ENCODE results near the gene KNDC1.
"Not testable (repeated sequence)": the region's sequence is repeated elsewhere in the genome, so short reads cannot be mapped to it uniquely, and the experiment has no call there.

KNDC1 gene

GRCh38 chr10:133141144-133141957, 18.7 kb upstream of the KNDC1 start:
- DNase-seq (ENCODE audit: low read depth) = no peak

DNA sequence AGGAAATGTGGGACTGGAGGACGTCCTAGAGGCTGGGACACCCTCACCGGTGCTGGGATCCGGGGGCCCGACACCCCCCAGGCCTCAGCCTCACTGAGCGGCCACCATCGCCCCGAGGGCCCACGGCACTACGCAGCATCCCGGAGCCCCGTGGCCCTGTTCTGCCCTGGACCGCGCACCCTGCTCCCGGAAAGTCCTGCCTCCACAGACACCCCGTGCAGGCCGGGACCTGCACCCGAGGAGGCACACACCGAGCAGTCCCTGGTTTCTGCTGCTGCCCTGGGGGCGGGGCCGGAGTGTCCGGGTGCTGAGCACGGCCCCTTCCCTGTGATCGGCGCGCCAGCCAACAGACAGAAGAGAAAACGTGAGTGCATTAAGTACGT, 18.1 kb upstream of the KNDC1 start:
- DNase-seq (ENCODE audit: low read depth) = no peak

DNA sequence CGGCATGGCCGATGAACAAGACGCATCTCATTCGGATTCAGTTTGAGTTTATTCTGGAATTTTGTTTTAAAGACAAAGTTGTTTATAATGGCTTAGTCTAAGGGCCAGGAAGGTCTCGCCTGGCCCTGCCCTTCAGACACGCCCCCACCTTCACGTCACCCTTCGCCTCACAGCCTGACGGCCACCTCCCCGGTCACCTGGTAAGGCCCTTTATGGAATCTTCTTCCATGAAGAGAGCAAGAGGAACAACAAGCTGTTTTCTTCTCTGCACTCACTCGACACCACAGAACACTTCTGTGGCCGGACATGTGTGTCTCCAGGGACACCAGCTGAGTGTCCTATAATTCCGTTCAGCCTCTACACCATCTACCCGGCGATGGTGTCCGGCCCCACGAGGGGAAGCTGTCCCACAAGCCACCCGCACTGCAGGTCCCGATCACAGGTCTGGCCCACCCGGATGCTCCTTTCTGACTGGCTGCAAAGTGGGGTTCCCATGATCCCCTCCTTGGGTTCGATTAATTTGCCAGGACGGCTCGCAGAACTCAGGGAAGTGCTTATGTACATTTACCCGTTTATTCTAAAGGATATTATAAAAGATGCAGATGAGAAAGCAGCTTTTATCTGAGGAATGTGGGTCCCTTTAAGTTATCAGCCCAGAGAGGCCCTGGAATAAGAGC, 17.4 kb upstream of the KNDC1 start:
- DNase-seq (ENCODE audit: low read depth) = no peak

- no peak for DNase-seq (ENCODE audit: low read depth)
Observed at GRCh38 chr10:133143200-133143533, 16.9 kb upstream of the KNDC1 start.

DNA sequence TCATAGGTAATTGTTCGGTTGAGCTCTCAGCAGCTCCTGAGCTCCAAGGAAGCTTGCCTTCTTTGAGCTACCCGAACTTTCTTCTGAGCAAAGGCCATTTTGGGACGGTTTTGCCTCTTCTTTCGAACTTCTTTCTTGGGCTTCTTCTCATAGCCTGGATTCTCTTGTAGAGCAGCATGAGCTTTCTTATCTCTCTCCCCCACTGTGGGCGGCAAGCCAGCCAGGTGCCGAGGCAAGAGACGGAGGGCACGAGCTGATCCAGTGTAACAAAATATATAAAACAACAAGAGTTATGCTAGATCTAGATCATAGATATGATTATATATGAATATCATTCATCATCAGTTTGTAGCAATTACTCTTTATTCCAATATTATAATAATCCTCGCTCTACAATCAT, 16.5 kb upstream of the KNDC1 start:
- DNase-seq (ENCODE audit: low read depth) = no peak

- no peak for DNase-seq (ENCODE audit: low read depth)
Observed at GRCh38 chr10:133144771-133145170, 15.2 kb upstream of the KNDC1 start.

GRCh38 chr10:133150226-133150625, 9.8 kb upstream of the KNDC1 start:
- no peak for DNase-seq (ENCODE audit: low read depth)

GRCh38 chr10:133150656-133151055, 9.4 kb upstream of the KNDC1 start:
- no peak for DNase-seq (ENCODE audit: low read depth)

DNA sequence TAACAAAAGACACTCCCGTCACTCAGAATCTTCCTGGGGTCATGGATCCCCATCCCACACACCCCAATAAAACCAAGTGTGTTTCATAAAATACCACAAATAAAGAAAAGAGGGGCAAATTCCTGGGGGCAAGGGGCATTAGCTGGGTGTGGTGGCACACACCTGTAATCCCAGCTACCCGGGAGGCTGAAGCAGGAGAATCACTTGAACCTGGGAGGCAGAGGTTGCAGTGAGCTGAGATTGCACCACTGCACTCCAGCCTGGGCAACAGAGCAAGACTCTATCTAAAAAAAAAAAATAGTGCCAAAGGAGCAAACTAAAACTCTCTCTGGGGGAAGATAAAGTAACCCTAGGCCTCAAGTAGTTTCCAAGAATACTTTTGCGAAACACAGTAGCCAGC, 8.9 kb upstream of the KNDC1 start:
- DNase-seq (ENCODE audit: low read depth) = not testable (repeated sequence)

- DNase-seq (ENCODE audit: low read depth) = no peak
Observed at GRCh38 chr10:133151543-133151972, 8.5 kb upstream of the KNDC1 start.

- DNase-seq (ENCODE audit: low read depth) = no peak
Observed at GRCh38 chr10:133154411-133154810, 5.6 kb upstream of the KNDC1 start.

- no peak for DNase-seq (ENCODE audit: low read depth)
Observed at GRCh38 chr10:133154996-133155778, 4.8 kb upstream of the KNDC1 start.

DNA sequence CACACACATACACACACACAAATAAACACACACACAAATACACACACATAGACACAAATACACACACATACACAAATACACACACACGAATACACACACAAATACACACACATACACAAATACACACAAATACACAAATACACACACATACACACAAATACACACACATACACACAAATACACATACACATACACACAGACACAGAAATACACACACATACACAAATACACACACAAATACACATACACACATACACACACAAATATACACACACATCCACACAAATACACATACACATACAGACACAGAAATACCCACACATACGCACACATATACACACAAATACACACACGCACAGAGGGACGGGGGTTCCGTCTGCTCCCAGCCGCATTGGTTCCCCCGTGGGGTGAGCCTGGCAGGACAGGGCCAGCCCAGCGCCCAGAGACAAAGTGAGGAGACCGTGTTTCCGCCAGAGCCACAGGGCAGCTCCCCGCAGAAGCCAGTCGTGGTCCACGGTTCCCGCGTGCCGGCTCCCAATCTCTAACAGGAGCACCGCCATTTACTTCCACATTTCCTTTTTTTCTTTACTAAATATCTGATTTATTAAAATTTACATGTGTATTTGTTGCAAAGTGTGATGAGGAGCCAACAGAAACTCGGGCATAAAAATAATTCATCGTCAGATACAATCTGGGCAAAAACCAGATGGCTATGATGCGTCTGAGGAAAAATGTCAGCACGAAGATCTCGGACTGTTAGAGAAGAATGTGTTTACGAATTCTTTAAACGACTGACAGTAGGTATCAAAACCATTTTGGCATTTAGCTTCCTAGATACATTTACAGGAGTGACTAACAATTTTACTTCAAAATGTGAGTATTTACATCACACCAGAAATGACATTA, 3.1 kb upstream of the KNDC1 start:
- DNase-seq (ENCODE audit: low read depth) = no peak

DNA sequence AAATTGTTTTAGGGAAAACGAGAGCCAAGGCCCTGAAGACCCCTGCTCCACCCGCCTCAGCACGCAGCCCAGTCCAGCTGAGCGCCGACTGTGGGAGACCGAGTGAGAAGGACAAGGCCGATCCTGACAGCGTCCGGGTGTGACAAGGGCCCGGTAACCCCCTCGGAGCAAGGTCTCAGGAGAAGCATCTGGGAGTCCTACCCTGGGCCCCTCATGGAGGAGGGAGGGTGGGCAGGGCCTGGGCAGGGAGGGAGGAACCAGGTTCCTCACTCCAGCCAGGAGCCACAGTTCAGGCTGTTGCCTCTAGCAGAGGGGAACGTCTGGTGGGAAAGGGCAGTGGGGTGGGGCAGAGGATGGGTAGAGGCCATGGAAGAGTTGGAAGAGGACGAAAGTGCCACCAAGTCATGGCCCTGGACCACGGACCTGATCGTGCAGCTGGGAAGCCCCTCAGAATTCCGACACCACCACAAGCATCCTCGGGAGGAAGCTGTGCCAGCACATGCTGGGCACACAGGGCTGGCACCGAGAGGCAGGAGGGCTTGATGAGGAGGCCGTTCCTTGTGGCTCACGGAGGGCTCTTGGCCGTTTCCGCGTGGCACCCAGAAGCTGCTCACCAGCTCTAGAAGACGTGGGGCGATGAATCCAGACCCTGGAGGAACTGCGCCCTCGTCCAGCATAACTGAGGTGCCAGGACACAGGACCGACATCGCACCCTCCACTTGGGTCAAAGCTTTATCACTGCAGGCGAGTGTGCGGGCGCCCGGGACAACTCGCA, 2.2 kb upstream of the KNDC1 start:
- DNase-seq (ENCODE audit: low read depth) = no peak

DNA sequence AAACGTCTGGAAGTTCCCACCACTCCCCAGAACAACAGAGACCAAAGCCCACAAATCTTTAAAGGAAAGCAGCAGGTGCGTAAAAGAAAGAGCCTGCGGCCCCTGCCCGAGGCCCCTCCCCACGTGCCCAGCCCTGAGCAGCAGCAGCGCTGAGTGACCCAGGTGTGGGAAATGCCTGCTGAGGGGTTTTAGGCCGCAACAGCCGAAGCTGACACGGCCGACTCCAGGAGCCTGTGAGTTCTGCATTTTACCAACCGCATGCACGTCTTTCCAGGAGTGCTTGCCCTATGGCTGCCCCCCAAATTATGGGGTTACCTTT, 1.6 kb upstream of the KNDC1 start:
- DNase-seq (ENCODE audit: low read depth) = no peak

DNA sequence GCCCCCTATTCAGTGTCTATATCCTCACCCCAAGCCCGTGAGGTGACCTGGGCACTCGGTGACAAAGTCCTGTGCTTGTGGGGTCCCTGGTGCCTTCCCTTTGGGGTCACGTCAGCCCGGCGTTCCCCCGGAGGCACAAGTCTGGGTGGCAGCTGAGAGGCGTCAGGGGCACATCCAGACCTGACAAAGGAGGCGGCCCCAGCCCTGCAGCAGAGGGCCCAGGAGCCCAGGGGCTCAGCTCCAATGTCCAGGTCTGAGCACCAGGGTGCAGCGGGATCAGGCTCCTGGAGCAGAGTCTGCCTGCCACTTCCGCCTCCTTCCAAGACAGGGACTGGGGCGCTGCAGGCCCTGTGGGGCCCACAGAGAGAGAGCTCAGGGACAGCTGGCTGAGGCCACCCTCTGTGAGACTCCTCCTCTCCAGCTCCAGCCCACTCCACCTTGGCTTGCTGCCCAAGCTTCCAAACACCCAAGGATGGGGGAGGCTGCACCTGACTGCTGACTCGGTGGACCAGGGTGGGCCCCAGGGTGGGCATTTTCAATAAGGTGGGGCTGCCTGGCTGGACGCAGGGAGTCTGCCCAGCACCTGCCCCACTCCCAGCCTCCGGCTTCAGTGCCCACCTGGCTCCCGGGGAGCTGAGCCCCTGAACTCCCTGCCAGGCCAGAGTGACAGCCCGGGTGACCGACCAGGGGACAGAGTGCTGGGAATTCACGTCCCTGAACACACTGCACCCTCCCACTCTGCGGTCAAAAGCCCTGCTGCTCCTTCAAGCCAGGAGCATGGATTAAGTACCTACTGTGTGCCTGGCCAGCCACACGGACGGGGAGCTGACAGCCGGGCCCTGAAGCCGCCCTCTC, 1.0 kb upstream of the KNDC1 start:
- DNase-seq (ENCODE audit: low read depth) = no peak

- DNase-seq (ENCODE audit: low read depth) = no peak
Observed at GRCh38 chr10:133159611-133159949, 439 bp upstream of the KNDC1 start.

- no peak for DNase-seq (ENCODE audit: low read depth)
Observed at GRCh38 chr10:133160826-133161471, 930 bp downstream of the KNDC1 start.

GRCh38 chr10:133161486-133162109, 1.6 kb downstream of the KNDC1 start:
- no peak for DNase-seq (ENCODE audit: low read depth)

Data from activated T-cell treated with anti-CD3 and anti-CD28 coated beads for 48 hours (primary cell).